Subcutaneous adipose tissue (tissue), 4 donors: ENCODE data around the gene MDGA2. TPM values are rescaled to one million over a fixed set of nuclear protein-coding genes. Genes with fewer than 3 reads are reported as not detected.

Source experiments
- total RNA-seq, 4 donors: library from RNA; depleted of rRNA; stranded (reverse); fragments of >200 nt; gene quantifications; one replicate each; pipeline ENCODE4 v1.1.0, GENCODE V29; 2016
- TF ChIP-seq, protein P1 (sequence below): fragments of 450-650 bp; IDR thresholded peaks from one replicate; pipeline ENCODE4 v1.5.1; 2016; ENCODE audit warnings: low read depth, mild to moderate bottlenecking, control low read depth, antibody characterized with exemption, moderate library complexity

MDGA2 gene
- 1 to 10 TPM in 1 of 4 donors, not detected in 3; 1.1 TPM for total RNA-seq

DNA sequence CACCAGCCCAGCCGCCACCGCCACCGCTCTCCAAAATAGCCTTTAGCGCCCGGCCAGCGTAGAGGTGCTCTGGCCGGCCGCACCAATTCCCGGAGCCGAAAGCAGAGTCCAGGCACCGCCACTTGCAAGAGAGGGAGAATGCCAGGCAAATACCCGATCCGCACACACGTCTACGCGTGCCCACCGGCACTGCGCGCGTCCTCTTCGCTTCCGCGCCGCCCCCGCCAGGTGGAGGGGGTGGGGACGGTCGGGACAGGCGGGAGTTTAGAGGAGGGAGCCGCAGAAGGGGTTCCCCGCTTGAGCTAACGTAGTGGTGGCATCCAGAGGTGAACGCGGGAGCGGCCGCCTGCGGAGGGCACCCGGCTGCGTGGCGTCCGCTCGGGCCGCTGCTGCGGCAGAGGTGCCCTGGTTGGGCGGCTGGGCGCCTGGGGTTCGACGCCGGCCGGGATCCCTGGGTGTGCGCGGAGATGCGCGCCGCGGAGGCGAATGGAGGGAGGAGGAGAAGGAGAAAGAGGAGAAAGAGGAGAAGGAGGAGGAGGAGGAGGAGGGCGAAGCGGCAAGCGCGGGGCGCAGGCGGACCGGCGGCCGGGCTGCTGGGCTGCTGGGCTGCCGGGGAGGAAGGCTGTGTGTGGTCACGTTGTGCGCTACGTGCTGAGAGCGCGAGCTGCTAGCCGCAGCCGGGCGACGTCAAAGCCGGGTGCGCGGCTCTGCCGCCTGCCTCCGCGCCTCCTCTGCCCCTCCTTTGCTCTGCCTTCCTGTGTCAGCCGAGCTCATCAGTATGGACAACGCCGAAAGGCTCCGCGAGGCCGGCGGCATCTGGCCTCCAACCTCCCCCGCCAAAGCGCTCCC, at the start of gene MDGA2:
MDGA2 (minus strand) TSS at position 140 of the 849 bp plus-strand sequence.
- TF ChIP-seq, protein P1, sequence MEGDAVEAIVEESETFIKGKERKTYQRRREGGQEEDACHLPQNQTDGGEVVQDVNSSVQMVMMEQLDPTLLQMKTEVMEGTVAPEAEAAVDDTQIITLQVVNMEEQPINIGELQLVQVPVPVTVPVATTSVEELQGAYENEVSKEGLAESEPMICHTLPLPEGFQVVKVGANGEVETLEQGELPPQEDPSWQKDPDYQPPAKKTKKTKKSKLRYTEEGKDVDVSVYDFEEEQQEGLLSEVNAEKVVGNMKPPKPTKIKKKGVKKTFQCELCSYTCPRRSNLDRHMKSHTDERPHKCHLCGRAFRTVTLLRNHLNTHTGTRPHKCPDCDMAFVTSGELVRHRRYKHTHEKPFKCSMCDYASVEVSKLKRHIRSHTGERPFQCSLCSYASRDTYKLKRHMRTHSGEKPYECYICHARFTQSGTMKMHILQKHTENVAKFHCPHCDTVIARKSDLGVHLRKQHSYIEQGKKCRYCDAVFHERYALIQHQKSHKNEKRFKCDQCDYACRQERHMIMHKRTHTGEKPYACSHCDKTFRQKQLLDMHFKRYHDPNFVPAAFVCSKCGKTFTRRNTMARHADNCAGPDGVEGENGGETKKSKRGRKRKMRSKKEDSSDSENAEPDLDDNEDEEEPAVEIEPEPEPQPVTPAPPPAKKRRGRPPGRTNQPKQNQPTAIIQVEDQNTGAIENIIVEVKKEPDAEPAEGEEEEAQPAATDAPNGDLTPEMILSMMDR: no peak

DNA sequence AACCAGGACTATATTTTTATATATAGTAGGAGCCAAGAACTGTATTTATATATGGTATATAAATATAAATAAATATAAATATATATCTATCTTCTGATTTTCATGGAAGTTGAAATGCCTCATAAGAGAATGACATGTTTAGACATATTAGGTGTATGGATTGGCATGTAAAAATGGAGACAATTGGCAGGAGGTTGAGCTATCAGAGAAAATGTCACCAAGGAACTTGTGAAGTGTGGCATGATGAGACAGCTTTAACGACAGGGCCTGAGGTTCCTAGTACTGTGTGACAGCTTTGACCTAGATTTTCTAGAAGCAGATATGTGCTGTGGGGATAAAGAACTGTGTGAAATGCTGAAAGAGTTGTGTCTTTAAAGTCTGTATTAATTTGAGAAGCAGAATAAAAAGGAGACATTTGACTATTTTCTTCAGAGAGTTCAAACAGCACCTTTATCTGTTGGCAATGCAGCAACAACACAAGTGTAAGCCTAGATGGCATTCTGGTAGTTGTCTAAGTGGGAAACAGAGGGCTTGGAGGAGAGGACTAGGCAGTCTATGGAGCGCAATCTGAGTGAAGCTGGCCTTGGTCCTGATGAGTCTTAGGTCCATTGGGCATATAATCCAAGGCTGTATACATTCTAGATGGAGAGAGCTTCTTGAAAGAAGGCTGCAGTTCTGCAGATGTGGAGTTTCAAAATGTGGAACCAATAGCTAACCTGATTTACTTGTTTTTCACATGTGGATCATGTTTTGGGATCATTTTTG, 47.7 kb upstream of the MDGA2 start:
- TF ChIP-seq, protein P1: no peak

DNA sequence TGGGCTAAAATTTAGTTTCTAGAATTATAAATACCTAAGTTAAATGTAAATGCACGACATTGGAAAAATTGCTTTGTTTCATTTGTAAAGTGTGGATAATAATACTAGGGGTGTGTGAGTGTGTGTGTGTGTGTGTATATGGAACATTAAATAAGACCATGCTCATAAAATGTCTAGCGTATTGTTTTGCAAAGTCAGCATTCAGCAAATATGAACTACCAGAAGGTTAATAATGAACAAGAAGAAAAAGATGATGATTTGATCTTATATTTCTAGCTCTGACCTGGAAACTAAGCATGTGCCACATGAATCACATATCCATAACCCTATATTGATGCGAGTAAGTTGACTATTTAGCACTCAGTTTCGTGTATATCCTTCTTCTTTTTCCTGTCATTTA, 44.9 kb upstream of the MDGA2 start:
- TF ChIP-seq, protein P1: no peak

DNA sequence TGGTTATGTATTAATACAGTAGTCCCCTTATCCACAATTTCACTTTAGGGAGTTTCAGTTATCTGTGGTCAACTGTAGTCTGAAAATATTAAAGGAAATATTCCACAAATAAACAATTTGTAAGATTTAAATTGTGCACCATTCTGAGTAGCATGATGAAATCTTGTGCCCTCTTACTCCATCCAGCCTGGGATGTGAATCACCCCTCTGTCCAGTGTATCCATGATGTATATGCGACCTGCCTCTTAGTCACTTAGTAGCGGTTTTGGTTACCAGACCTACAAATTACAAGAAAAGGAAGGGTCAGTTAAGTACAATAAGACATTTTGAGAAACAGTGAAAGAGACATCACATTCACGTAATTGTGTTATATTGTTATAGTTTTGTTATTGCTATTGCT, 39.9 kb upstream of the MDGA2 start:
- TF ChIP-seq, protein P1: no peak

DNA sequence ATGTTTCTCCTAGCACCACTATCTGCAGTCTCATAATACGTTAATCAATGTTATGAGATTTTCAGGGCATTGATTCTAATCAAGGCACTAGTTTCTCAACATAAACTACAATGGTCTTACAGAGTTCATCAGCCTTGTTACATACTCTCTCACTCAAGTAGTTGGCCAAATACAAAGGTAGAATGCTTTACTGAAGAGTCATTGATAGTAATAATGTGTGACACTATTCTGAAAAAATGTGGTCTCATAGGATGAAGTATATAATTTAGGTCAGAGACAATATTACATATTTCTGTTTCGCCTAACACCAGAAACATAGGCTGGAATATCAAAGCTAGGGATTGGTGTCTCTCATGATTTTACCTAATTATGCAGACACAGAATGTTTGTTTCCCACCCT, 35.2 kb upstream of the MDGA2 start:
- TF ChIP-seq, protein P1: no peak

DNA sequence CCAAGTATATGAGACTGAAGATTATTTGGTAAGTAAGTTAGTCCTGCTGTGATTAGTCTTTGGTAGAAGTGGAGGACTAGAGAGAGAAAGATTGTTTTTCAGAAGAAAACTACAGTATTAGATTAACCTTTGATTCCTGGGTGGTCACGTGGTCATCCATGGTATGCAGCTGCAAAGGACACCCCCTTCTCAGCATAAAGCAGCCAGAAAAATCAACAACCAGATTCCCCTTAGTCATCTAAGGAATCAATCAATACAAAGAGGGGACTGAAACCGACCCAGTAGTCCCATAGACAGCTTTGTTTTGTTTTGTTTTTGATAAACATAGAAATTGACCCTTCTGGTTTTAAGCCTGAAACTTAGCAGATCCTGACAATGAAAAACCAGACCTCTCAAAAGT, 30.3 kb upstream of the MDGA2 start:
- TF ChIP-seq, protein P1: no peak

DNA sequence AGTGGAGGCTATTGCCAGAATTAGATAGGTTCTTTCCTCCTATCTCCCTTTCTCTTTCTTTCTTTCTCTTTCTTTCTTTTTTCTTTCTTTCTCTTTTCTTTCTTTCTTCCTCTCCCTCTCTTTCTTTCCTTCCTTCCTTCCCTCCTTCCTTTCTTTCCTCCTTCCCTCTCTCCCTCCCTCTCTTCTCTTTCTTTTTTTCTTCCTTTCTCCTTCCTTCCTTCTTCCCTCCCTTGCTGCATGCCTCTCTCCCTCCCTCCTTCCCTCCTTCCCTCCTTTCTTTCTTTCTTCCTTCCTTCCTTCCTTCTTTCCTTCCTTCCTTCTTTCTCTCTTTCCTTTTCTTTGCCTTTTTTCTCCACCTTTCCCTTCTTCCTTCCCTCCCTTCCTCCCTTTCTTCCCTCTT, 16.4 kb upstream of the MDGA2 start:
- TF ChIP-seq, protein P1: no peak
